Omental fat pad (tissue), 4 donors: Measurements from ENCODE around the gene AZI2. TPM values are rescaled to one million over a fixed set of nuclear protein-coding genes. Genes with fewer than 3 reads are reported as not detected.

Source experiments
- ATAC-seq: fragments of 150-250 bp; one replicate; pipeline ENCODE4 v1.9.1; 2016; ENCODE audit warnings: mild to moderate bottlenecking, moderate library complexity; ENCODE audit not compliant: low FRiP score
- DNase-seq: peaks from one replicate; pipeline ENCODE4 v3.0.0-alpha.2; 2019; ENCODE audit warnings: low spot score
- total RNA-seq, 4 donors: library from RNA; depleted of rRNA; stranded (reverse); fragments of >200 nt; gene quantifications; one replicate each; pipeline ENCODE4 v1.1.0, GENCODE V29; 2016
- TF ChIP-seq, protein P1 (sequence below), 3 donors: fragments of 450-650 bp; IDR thresholded peaks; one replicate each; pipeline ENCODE4 v1.5.1; 2016 to 2017; ENCODE audit warnings: antibody characterized with exemption in 3 of 3, mild to moderate bottlenecking in 3 of 3, moderate library complexity in 2 of 3

AZI2 gene
- total RNA-seq, 4 donors from 2014 or later: 82.0 to 153 (median 114) TPM

DNA sequence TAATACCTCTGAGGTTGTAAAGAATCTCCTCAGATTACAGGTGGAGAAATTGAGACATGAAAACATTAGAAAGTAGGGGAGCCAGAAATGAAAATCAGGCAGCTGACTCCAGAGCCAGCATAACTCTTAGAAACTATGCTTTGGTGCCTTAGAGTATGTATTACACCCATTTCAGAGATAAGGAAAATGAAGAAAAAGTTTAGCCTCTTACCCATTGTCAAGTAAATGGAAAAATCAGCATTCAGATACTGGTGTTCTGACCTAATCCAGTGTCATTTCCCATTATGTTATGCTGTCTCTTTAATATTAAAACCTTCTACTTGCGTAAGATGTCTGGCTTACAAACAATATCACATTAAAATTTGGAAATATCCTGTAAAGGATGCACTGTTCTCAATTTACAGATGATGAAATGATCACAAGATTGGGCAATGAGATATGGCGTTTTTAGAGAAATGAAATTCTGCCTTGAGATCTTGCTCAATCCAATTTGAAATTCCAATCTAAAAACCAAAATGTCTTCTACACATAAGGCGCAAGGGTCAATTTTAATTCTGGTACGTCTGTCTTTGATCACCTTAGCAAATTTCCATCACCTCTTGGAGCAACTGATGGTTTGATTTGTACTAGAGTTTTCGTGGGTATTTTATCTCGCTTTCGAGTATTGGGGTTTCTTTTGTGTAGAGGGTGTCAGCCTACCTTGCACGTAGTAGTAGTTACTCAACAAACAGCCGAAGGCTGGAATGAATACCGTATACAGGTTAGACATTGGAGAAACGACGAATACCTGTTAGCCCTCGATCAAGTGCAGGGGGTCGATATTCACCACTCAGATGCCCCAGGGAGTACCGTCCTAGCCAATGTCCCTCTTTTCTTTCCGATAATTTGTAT lies 1.0 kb downstream of the AZI2 start:
- DNase-seq: no peak
- TF ChIP-seq, protein P1, sequence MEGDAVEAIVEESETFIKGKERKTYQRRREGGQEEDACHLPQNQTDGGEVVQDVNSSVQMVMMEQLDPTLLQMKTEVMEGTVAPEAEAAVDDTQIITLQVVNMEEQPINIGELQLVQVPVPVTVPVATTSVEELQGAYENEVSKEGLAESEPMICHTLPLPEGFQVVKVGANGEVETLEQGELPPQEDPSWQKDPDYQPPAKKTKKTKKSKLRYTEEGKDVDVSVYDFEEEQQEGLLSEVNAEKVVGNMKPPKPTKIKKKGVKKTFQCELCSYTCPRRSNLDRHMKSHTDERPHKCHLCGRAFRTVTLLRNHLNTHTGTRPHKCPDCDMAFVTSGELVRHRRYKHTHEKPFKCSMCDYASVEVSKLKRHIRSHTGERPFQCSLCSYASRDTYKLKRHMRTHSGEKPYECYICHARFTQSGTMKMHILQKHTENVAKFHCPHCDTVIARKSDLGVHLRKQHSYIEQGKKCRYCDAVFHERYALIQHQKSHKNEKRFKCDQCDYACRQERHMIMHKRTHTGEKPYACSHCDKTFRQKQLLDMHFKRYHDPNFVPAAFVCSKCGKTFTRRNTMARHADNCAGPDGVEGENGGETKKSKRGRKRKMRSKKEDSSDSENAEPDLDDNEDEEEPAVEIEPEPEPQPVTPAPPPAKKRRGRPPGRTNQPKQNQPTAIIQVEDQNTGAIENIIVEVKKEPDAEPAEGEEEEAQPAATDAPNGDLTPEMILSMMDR (IDR thresholded peaks at IDR 0.05): no peak
- ATAC-seq: no peak

DNA sequence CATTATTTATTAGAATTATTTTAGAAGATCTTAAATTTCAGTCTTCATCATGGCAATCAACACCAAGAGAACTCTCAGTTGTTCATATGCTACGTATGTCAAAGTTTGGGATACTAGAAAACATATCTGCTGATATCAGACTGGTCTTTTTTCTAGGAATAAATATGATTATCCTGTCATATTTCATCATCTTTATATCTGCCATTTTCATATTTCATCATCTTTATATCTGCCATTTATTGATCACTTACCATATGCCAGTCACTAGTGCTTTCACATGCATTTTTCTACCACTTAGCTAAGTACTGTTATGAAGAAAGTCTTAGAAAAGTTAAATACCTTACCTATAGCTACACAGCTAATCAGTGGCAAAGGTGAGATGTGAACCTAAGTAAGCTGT lies 2.9 kb downstream of the AZI2 start:
- TF ChIP-seq, protein P1 (IDR thresholded peaks at IDR 0.05): no peak
- DNase-seq (no peak), ATAC-seq (no peak)

DNA sequence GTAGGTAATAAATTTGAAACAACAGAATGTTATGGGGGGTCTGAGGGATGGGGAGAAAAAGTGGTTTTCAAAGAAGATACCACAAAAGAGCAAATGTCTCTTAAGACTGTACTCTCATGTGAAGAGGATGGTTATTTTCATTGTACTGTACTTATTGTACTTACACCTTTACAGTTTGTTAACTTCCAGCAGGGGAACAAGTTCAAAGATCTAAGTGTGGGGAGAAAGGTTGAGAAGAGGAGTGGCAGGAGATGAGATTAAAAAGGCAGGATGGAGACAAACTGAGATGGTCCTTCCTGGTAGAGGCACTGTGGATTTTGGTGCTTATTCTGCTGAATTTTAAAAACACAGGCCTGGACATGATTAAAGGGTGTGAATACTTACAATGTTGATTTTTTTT lies 5.5 kb downstream of the AZI2 start:
- DNase-seq (no peak), ATAC-seq (no peak)
- TF ChIP-seq, protein P1 (IDR thresholded peaks at IDR 0.05): no peak

DNA sequence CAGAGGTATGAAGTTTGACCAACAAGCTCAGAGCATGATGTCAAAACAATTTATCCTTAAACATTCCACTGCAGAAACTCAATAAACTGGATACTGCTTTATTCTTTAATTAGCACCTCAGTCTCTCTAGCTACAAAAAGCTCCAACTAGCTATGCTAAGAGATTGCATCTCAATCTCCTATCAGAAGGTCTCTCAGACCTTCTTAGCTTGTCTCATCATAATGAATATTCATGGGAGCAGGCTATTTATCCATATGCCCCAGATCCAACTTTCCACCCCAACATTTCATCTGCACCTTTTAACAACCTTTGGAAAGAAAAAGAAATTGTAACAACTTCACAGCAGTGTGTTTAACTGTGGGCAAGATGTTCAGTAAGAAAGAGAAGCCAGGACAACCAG lies 11.4 kb downstream of the AZI2 start:
- TF ChIP-seq, protein P1 (IDR thresholded peaks at IDR 0.05): no peak
- ATAC-seq (no peak), DNase-seq (no peak)

DNA sequence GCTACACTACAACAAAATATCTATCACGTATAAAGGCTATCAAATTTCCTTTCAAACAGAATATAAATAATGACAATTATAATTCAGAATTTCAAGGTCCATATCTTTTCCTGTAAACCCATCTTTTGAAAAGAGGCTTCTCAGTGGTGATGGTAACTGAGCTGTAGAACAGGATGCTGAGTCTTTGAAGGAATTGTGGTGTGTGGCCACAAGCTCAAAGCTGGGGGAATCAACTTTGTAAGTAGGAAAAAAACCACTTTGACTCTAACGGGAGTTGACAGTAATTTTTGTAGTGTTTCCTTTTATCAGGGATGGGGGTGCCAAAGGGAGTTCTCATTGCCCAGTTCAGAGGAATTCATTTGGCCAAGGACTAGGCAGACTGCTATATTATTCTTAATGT lies 13.4 kb downstream of the AZI2 start:
- no peak for DNase-seq
- TF ChIP-seq, protein P1 (IDR thresholded peaks at IDR 0.05): no peak
- no peak for ATAC-seq

DNA sequence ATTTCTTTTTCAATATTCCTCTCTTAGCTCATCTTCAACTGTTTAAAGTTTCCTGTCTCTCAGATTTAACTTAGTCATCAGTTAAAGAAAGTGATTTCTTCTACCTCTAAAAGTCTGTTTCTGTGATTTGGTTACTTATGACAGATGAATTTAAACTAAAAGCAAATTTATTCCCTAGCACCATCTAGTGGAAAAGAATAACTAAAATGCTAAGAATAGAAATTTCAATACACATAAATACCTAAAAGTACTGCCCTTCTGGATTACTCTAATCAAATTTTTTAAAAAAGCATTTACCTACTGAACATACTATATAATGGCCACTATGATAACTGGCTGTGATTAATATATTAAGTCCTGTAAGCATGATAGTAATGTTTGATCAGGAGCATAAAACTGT lies 14.1 kb downstream of the AZI2 start:
- TF ChIP-seq, protein P1 (IDR thresholded peaks at IDR 0.05): no peak
- DNase-seq (no peak), ATAC-seq (no peak)
